EL (cell line): ENCODE data around the gene CCDC68.

Experiments used
- DNase-seq: peaks from one replicate; pipeline ENCODE4 v3.0.0-alpha.2; 2016

Gene CCDC68

DNA sequence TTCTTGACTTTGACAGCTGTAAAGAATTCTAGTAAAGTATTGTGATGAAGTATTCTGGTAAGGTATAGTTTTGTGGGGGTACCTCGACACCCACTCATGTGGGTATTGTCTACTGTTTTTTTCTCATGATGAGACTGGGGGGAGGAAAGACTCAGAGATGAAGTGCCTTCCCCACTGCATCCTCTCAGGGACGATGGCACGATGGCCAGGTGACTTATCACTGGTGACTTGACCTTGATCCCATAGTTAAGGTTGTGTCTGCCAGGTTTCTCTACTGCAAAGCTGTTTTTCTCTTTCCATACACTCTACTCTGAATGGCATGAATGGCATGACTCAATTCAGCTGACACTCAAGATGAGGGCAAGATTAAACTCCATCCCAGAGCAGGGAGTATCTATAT lies 936 bp upstream of the CCDC68 start:
- no peak for DNase-seq

DNA sequence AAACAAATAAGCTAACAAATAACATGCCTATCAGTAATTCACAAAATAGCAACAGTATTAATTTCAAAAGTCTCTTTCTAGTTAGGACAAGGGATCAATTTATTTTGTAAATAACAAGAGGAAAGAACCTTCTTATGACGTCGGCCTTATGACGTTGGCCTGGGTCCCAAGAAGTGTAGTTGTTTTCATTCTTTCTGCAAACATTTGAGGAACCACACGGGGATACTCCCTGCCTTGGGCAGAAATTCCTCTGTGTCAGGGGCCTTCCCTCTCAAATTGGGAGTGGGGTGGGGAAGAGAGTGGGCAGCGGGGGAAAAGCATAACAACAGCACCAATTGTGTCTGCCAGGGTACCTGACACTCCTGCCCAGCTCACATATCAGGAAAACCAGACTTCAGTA lies 1.3 kb downstream of the CCDC68 start:
- no peak for DNase-seq

DNA sequence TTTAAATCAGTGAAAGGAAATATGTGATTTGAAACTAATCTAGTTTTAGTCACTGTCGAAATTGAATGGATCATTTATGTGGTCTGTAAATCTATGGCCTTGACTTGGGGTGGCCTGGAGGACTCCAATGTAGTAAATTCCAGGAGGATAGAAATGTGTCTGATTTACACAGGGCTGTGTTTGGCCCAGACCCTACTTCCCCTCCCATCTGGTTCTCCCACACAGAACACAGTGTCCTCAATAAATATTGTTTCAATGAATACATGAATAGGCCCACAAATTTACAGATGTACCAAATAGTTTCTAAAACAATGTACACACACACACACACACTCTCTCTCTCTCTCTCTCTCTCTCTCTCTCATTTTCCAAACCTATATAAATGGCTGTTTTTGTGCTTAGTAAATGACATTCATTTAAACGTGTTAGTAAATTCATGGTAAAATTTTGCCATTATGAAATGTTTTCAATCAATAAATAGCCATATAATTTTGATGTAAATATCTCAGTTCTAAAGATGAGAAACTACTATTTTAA lies 1.9 kb downstream of the CCDC68 start:
- DNase-seq = no peak

DNA sequence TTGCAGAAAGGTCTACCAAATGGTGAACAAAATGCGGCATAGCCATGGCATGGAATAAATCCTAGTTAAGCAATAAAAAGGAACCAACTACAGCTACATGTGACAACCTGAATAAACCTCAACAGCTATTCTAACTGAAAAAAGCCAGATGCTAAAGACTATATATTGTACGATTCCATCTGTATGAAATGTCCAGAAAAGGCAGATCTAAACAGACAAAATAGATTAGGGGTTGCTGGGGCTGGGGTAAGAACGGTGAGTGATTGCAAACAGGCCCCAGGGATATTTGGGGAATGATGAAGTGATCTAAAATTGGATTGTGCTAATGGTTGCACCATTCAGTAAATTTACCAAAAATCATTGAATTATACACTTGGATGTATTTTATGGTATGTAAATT lies 2.8 kb downstream of the CCDC68 start:
- DNase-seq = no peak

DNA sequence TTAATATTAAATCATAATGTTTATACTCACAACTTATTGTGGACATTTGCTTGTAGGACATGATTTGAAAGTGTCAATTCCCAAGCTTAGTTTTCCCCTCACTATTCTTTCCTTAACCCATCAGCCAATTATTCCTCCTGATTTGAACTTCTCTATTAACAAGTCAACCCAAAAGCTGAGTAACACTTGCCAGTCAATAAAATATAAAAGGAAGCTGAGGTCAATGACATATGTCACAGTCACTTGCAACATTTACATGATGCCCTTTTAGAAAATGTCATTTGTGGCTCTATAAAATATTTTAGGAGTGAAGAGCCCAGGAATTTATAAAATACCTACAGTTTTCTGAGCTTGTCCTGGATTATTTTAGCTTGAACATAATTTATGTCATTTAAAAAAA lies 7.2 kb downstream of the CCDC68 start:
- DNase-seq = no peak

DNA sequence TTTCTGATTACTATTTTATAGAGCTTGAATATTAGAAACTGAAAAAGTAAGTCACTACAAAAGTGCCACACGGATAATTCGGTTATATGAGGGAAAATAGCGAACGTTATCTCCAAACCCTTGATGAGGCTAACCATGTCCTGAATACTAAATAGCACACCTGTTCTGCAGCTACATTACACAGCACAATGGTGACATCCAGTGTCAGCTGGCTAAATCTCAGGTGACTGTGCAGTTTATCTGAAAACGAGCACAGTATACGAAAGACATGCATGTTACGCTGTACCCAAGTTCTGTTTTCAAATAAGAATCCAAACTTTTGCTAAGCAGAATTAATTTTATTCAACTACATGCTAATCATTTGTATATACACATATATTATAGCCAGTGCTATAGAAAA lies 9.0 kb downstream of the CCDC68 start:
- no peak for DNase-seq

DNA sequence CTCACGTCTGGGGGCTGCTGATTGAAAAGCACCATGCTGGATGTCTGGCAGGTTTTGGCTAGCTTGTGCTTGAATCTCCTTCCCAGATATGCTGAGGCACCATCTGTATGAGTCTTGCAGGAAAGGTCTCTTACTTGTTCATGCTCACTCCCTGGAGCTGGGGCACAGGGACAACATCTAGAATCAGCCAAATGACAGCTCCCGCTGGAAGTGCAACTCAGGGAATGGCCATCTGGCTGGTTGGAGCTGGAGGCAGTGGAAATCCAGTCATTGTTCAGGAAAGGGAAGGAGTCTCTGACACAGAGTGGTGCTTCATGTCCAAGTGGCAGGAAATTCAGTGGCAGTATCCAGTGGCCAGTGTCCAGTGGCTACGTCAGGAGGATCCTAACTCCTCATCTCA lies 9.7 kb downstream of the CCDC68 start:
- DNase-seq = no peak

DNA sequence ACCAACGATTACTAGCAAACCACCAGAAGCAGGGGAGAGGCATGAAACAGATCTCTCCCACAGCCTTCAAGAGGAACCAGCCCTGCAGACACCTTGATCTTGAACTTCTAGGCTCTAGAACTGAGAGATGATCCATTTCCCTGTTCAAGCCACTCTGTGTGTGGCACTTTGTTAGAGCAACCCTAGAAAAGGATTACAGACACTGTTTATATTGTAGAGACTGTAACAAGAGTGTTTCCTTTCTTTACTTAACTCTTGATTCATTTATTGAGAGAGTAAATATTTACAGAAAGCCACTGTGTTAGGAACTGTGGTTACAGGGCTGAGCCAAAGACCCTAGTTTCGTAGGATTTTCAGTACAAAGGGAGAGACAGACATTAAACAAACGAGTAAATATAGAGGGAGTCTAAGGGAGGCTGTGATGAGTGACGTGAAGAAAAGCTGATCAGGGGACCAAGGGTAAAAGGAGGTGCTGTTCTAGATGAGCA lies 10.9 kb downstream of the CCDC68 start:
- no peak for DNase-seq

DNA sequence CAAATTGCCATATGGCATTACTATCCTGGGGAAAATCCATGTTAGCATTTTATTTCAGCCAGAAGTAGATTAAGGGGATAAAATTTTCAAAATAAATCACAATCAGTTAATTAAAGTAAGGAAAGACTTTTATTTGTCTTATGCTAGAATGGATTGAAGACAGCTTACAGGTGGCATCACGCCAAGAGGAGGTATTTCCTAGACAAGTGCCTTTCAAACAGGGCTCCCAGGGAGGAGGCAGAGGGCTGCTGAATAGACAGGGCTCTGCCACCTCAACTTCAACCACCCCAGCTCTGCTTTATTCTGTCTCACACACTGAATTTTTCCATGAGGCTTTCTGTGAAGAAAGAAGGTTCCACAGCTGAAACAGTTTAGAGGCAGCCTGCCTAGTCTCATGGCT lies 12.2 kb downstream of the CCDC68 start:
- DNase-seq = no peak

DNA sequence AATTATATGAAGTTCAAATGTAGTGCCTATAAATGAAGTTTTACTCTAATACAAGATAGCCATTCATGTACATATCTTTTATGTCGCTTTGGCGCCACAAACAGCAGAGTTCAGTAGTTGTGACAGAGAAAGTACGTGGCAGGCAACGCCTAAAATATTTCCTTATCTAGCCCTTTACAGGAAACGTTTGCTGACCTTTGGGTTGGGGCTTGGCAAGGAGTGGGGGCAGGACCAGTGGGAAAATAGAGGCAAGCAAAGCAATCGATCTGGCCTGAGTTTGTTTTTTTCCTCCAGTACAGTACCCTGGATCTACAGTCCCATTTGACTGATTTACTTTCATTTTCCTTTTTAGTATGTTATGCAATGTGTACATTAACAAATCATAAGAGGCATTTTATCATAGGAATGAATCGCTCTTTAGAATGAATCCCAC lies 13.1 kb downstream of the CCDC68 start:
- peak; percentile 11 for DNase-seq

DNA sequence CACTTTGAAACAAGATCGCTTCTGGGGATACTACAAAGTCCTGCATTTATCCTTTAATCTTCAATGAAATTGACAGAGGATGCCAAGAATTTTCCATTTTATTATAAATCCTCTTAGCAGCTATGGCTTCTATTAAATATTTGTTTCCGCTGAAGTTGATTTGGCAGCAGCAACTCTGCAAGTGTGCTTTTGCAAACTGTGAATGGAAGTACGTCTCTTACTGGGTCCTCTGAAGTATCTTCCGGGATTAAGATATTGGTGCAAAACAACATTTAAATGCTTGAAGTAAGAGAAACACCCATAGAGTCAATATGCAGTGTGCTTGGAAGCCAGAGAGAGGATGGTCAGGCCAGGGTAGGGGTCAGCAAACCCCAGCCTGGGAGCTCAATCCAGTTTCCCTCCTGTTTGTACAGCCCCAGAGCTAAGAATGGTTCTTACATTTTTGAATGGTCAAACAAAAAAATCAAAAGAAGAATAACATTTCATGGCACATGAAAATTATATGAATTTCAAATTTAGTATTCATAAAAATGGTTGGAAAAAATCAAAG lies 13.6 kb downstream of the CCDC68 start:
- DNase-seq = no peak

DNA sequence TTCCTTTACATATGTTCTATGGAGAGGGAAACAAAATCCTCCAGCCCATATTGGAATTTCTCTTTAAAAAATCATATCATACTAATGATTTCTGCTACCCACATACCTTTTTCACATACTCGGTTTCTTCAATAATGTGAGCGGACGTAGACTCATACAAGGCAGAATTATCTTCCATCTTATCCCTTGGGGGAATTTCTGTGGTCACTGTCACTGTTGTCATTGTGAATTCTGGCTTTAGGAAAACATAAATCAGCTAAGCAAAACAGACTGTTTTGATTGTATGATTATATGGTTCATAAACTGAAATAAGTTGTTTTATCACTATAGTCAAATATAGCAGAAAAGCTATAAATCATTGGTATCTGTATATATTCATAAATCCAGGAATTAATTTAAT lies 16.7 kb downstream of the CCDC68 start:
- no peak for DNase-seq

DNA sequence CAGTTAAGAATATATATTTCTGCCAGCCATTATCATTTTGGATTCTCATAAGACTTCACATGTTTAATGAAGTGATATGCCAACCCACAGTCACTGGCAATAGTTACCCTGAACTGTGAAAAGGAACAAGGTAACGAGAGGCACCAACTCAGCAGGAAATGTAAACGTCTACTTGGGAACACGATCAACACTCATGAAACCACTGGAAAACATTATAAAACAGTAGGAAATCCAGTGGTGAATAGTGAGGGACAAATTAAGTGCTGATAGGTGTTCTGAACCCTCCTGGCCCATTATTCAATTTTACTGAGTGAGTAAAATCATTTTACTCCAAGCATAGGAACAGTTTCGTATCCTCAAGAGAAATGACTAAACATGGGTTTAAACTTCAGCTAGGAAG lies 17.1 kb downstream of the CCDC68 start:
- no peak for DNase-seq

DNA sequence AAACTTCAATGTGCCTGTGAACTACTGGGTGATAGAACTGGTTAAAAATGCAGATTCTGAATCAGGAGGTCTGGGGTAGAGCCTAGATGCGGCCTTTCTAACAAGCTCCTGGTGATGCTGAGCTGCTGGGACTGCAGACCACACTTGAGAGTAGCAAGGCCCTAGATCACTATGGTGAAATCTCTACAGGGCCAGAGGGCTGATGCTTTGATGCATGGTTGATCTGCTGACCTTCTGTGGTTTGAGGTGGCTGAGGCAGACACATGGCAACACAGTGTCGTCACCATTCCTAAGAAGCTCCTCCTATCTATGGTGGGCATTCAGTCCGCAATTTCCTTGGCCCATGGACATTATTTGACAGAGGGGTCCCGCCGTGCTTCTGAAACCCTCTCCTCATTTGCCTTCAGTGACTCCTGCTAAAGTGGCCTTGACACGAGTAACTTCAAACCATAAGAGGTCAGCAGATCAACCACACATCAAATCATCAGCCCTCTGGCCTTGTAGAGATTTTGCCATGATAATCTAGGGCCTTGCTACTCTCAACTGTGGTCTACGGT lies 19.8 kb downstream of the CCDC68 start:
- peak; percentile 57 for DNase-seq

DNA sequence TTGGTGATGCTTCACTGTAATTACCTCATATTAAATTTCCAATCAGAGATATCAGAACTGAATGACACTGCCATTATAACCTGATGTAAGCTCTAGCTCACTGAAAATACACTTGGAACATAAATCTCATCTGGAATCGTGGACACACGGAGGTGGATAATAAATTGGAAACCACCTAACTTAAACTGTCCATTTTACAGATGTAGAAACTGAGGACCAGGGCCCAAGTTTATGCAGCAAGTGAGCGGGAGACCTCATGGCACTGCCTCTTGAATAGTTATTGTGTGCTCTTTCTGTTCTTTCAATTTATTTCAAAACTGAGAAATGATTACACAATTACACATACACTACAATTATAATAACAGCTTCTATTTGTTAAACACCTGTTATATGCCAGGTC lies 20.8 kb downstream of the CCDC68 start:
- no peak for DNase-seq

DNA sequence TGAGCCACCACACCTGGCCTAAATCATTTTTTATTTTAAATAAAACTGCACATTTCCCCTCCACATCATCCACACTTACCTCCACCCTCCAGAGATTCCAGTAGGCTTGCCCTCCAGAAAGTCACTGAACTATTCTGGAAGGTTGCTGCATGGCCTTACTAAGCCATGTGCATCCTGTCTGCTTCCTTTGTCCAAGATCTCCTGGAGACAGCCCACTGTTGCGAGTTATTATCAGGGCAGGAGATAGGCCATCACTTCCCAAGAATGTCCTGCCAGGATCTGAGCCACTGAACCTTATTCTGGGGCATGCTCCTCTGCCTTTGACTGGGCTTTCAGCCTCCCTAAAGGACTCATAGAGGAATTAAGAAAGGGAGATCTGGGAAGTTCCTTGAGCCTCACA lies 26.8 kb downstream of the CCDC68 start:
- DNase-seq = no peak

DNA sequence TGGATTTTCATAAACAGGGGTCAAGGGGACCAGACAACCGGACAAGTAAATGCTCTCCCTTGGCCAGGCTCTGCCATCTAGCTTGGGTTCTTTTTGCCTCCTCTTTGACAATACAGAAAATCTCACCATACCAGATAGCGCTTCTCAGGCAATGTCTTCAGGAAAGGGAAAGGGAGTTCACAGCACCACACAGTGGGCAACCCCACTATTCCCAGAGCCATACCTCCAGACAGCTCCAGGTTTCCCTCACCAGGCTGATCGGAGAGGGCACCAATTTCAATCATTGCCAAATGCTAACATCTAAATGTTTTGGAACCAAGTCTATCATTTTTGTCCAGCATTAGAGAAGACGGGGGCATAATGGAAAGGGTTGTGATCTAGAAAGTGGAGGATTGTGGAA lies 28.1 kb downstream of the CCDC68 start:
- DNase-seq = no peak

DNA sequence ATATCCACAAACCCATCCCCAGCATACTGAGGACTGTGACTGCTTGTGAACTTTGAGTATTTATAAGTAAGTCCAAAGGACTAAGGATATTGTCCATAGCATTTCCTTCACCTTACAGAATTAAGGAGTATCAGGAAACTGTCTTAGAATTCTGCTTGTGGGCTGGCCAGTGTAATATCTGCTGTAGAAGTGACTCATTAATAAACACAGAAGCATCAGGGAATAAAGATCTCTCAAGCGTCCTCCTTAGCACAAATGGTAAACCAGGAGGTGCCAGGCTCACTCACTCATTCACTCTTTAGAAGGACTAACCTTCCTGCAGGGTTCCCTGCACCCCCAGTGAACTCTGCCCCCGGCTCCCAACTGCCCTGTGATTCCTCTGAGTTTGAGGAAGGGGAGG lies 31.0 kb downstream of the CCDC68 start:
- DNase-seq = no peak

DNA sequence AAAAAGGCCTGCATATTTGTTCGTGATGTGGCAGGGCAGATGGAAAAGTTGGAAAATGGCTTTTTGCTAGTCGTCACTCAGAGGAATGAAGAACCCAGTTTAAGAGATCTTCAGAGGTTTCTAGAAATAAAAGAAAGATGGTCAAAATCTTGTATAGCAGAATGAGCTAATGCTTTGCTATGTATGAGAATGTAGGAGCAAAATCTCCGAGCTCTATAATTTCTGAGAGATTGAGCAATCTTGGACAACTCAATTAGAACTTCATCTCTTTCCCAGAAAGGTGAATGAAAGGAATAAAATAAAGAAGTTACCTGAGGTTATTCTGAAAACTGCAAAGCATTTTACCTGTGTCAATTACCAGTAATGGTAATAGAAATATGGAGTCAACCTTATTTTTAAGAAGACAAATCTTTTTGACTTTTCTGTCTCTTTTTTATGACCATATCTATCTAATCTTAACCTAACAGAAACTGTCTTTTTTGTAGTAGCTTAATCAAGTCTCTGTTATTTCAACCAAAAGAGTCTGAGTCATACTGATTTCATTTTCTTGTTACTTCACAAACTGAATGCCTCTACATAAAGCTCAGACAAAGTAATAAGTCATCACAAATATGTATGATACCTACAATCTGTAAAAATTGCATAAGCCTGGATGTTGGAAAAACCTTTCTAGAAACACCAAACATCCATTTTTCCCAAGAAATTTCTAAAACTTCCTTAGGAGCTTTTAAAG lies 32.5 kb downstream of the CCDC68 start:
- peak; percentile 19 for DNase-seq

DNA sequence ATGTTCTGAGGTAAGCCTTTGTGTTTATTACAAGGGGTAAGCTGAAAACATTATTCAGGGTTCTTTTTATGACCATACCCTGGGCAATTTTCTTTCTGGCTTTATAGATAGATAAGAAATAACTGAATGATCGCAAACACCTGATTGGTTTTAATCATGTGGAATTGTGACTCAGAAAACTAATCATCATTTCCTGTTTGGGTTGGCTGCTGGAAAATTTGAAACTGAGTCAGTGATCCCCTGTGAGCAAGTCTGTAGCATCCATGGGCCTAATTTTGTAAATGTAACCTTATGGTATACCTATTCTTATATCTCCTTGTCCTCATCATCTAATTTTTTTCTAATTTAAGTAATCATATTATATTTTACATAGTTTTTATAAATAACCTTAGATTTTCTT lies 34.3 kb downstream of the CCDC68 start:
- DNase-seq = peak; percentile 21

DNA sequence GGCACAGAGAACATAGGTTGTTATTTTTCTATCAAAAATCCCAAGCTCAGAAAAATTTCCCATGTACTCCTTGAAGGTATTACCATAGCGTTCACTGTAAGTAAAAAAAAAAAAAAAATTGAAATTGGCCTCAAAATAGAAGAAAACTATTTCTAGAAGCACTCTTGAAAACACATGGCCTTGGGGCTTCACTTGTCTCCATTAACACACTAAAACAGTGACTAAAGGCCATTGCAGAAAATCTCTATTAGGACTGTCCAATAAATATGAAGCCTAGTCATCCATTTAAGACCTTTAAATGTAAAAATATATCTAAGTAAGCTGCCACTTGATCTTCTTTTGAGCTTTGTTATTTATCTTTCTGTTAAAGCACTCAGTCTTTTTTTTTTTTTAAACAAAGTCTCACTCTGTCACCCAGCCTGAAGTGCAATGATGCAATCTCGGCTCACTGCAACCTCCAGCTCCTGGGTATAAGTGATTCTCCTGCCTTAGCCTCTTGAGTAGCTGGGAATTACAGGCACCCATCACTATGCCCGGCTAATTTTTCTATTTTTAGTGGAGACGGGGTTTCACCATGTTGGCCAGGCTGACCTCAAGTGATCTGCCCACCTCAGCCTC lies 35.8 kb downstream of the CCDC68 start:
- no peak for DNase-seq

DNA sequence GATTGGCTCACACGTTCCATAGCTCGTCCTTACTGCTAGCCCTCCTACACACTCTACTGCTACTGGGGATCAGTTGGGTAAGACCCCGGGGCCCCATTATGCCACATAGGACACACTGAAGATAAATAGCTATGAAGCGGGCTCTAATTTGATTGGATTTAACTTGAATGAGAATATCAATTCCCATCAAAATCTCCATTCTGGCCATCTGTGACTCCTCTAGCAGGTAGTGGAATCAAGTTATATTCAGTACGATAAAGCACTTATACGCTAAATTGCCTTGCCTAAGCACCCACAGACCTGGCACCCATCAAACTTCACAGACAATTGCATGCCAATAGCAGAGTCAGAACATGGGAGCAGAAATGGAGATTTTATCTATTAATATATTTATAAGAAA lies 39.8 kb downstream of the CCDC68 start:
- no peak for DNase-seq

DNA sequence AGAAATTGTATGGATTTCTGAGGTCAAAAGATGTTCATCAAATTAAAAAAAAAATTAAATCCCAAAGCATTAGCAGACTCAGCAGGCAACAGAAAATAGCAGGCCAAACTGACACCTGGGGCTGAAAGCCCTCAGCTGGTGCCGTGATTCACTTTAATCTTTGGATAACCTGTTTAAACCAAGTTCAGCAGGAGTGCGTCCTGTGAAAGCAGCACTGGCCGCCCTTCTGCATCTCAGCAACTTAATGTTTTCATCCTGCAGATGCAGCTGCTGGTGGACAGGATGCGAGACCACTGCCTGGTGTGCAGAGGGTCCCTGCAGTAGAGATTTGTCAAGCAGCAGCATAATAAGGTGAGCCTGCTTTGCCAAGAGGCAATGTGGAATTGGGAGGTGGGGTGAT lies 41.2 kb downstream of the CCDC68 start:
- DNase-seq = no peak

DNA sequence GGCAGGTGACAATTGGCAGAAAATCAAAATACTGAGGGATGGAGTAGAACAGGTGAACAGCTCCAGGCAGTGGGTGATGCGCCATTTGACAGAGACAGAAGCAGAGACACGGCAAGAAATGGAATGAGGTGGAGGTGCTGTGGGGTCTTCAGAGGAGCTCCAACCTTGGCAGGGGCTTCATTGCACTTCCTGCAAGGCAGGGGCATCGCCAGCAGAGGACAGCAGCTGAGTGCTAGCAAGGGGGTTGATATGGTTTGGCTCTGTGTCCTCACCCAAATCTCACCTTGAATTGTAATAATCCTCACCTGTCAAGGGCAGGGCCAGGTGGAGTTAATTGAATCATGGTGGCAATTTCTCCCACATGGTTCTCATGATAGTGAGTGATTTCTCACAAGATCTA lies 42.8 kb downstream of the CCDC68 start:
- DNase-seq = no peak
